Right lobe of liver (tissue), 6 donors: ENCODE measurements around the gene SMIM30. TPM values are rescaled to one million over a fixed set of nuclear protein-coding genes. Genes with fewer than 3 reads are reported as not detected.

Experiments
- ATAC-seq, 4 donors: fragments of 200-7000 bp; cut with Tn5 transposase; one replicate each; pipeline ENCODE4 v1.9.1; 2020; ENCODE audit warnings: mild to moderate bottlenecking in 4 of 4, moderate library complexity in 4 of 4
- DNase-seq, 3 donors: peaks; one replicate each; pipeline ENCODE4 v3.0.0-alpha.2; 2020
- H3K27ac ChIP-seq, 3 donors: fragments of 200-600 bp; one replicate each; pipeline ENCODE4 v1.8.0; 2022
- H3K27me3 ChIP-seq, 2 donors: fragments of 200-600 bp; one replicate each; pipeline ENCODE4 v1.8.0; 2022
- H3K36me3 ChIP-seq, 4 donors: fragments of 200-600 bp; sonication (generic) in 1 of 4; one replicate each; pipeline versions ENCODE4 v1.5.1 to v1.8.0; 2017 to 2022; ENCODE audit warnings: control low read depth in 1 of 4
- H3K4me1 ChIP-seq, 4 donors: fragments of 200-600 bp; sonication (generic) in 1 of 4; one replicate each; pipeline versions ENCODE4 v1.5.1 to v1.8.0; 2017 to 2022; ENCODE audit warnings: control low read depth in 1 of 4
- H3K4me3 ChIP-seq, 3 donors: fragments of 200-600 bp; one replicate each; pipeline ENCODE4 v1.8.0; 2022
- H3K9me3 ChIP-seq, 4 donors: fragments of 200-600 bp; sonication (generic) in 1 of 4; one replicate each; pipeline versions ENCODE4 v1.5.1 to v1.8.0; 2017 to 2022; ENCODE audit warnings: control low read depth in 1 of 4
- POLR2A ChIP-seq: fragments of 450-650 bp; IDR thresholded peaks from one replicate; pipeline ENCODE4 v1.6.1; 2017; ENCODE audit warnings: antibody characterized with exemption, mild to moderate bottlenecking
- WGBS: methylation state at CpG from one replicate; pipeline ENCODE4 v1.1.6; 2018; ENCODE audit warnings: low coverage, low lambda C conversion rate; ENCODE audit not compliant: insufficient coverage; ENCODE audit errors: missing lambda C conversion rate; 5-methylcytosine and 5-hydroxymethylcytosine counted together
- intact Hi-C, 2 donors: fragments of 100-400 bp; cut with DNase I; formaldehyde crosslinking; loops; one replicate each; pipeline versions ENCODE4 v1.11.2 to v1.14.1; 2022
- total RNA-seq, 6 experiments: library from RNA; depleted of rRNA in 2 of 6; stranded (reverse); fragments of >200 nt in 2 of 6; fragmentation: NEBNext Ultra II Directional in 3 of 6; extraction: Animal tissue kit (Norgen Biotek cat#: 25700) in 3 of 6; gene quantifications; one replicate each; pipeline versions ENCODE4 v1.1.0 to v1.2.4, GENCODE V29; 2016 to 2023
- TF ChIP-seq, protein P1 (sequence below), 4 donors: fragments of 200-600 bp in 3 of 4; fragments of 450-650 bp in 1 of 4; IDR thresholded peaks; one replicate each; pipeline versions ENCODE4 v1.5.1 to v1.8.0; 2016 to 2022; ENCODE audit warnings: antibody characterized with exemption in 4 of 4, mild to moderate bottlenecking in 2 of 4
- donor health status: DM: no; HTN: yes; CAD: no.
- donor health status: DM: no; HTN: no; CAD: no.
- donor health status: DM: no; HTN: no; CAD: no.
- donor health status: DM: no; HTN: yes; CAD: no.
- donor health status: DM: no; HTN: yes; CAD: no.

Gene SMIM30
- total RNA-seq, 6 experiments from 2014 or later = 14.2 to 31.9 (median 20.0) TPM

DNA sequence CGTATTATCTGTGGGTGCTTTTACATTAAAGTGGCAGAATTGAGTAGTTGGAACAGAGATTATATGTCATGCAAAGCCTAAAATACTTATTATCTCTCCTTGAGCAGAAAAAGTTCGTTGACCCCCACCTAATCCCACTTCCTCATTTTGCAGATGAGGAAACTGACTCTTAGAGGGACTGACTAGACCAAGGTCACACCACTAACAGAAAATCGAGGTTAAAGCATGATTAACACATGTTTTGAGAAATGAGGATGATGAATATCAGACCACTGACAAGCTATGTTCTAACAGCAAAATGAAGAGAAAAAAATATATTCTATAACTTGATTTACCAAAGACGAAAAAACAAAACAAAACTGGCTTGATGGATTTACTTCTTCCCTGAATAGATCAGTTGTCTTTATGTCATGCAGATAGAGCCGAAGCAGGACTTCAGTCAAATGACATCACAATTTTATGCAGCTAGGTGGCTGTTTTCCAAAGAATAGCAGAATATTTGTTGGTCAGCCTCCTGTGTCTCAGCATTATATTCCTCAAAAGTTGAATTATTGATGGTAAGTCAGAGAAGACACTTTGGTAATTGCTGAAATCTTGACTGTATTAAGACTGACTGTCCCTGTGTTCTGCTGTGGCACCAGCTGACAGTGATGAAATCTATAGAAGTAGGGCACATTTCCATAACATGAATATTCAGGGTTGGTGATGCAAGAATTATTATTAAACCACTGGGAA is 24.2 kb upstream of the SMIM30 start:
- no peak overlapping the region for H3K27ac ChIP-seq
- no peaks in the 10 kb centered on the region for H3K27me3 ChIP-seq
- no peaks in the 10 kb centered on the region for H3K36me3 ChIP-seq
- DNase-seq (no peak), ATAC-seq (peak in 1 of 4 donors; percentile 40)
- TF ChIP-seq POLR2A = no peak
- TF ChIP-seq, protein P1, sequence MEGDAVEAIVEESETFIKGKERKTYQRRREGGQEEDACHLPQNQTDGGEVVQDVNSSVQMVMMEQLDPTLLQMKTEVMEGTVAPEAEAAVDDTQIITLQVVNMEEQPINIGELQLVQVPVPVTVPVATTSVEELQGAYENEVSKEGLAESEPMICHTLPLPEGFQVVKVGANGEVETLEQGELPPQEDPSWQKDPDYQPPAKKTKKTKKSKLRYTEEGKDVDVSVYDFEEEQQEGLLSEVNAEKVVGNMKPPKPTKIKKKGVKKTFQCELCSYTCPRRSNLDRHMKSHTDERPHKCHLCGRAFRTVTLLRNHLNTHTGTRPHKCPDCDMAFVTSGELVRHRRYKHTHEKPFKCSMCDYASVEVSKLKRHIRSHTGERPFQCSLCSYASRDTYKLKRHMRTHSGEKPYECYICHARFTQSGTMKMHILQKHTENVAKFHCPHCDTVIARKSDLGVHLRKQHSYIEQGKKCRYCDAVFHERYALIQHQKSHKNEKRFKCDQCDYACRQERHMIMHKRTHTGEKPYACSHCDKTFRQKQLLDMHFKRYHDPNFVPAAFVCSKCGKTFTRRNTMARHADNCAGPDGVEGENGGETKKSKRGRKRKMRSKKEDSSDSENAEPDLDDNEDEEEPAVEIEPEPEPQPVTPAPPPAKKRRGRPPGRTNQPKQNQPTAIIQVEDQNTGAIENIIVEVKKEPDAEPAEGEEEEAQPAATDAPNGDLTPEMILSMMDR (IDR thresholded peaks at IDR 0.05) = no peak
- H3K9me3 ChIP-seq = no peaks in the 10 kb centered on the region
- intact Hi-C loops = no loop called here
- 45% methylated on average over 5 of the region's 5 CpGs for WGBS
- no peaks in the 10 kb centered on the region for H3K4me1 ChIP-seq
- no peak overlapping the region for H3K4me3 ChIP-seq

DNA sequence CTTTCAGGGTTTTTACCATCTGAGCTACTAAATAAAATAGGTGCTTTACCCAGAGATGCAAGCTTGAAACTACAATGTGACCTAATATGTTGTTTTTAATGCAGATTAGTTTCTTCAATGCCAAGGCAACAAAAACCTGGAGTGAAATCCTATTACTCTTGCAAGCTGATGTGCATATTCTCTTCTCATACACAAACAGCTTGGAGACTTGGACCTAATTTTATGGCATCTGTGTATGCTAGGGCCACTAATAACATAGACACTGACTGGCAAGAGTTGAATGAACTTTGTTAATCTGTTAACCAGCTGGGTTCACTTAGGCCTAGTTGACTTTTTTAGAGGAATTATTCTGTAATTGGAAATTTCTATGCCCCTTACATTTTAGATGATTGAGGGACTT is 23.4 kb upstream of the SMIM30 start:
- H3K36me3 ChIP-seq = no peaks in the 10 kb centered on the region
- no peak overlapping the region for H3K4me3 ChIP-seq
- TF ChIP-seq POLR2A = no peak
- TF ChIP-seq, protein P1 (IDR thresholded peaks at IDR 0.05) = no peak
- no peaks in the 10 kb centered on the region for H3K27me3 ChIP-seq
- H3K27ac ChIP-seq = no peak overlapping the region
- H3K4me1 ChIP-seq = no peaks in the 10 kb centered on the region
- ATAC-seq (no peak), DNase-seq (no peak)
- intact Hi-C loops = no loop called here
- H3K9me3 ChIP-seq = no peaks in the 10 kb centered on the region

DNA sequence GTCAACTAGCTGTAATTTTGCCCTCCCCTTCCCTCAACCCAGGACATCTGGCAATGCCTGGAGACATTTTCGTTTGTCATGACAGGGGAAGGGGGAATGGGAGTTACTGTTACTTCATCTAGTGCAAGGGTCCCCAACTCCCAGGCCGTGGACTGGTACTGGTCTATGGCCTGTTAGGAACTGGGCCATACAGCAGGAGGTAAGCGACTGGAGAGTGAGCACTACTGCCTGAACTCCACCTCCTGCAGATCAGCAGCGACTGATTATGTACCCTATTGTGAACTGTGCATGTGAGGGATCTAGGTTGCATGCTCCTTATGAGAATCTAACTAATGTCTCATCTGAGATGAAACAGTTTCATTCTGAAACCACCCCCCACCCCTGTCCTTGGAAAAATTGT is 22.6 kb upstream of the SMIM30 start:
- Histone ChIP-seq H3K27me3 (no peaks in the 10 kb centered on the region), H3K27ac (no peak overlapping the region), H3K9me3 (no peaks in the 10 kb centered on the region), H3K4me1 (no peaks in the 10 kb centered on the region), H3K4me3 (no peak overlapping the region), H3K36me3 (no peaks in the 10 kb centered on the region)
- WGBS = 30% methylated on average over 3 of the region's 4 CpGs
- TF ChIP-seq POLR2A = no peak
- TF ChIP-seq, protein P1 (IDR thresholded peaks at IDR 0.05) = no peak
- no peak for ATAC-seq
- intact Hi-C loops = no loop called here
- DNase-seq = no peak

DNA sequence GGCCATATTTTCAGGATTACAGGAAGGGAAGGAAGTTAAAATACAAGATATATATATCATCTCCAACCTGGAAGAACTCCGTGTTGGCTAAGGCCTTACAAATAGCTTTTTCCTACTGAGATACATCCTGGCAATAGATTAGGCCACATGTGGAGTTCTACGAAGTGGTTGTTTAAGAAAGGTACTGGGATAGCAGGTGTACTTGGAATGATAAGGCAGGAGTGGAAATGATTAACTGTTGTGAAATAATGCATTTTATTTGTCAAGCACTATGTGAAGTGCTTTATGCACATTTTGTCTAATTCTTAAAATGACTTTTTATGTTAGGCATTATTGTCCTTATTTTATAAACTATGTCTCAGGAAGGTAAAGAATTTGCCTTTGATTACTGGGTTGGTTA is 18.9 kb upstream of the SMIM30 start:
- no peak for TF ChIP-seq POLR2A
- TF ChIP-seq, protein P1 (IDR thresholded peaks at IDR 0.05) = no peak
- Histone ChIP-seq H3K27ac (no peak overlapping the region), H3K36me3 (no peaks in the 10 kb centered on the region), H3K4me1 (no peaks in the 10 kb centered on the region), H3K9me3 (no peaks in the 10 kb centered on the region), H3K27me3 (no peaks in the 10 kb centered on the region), H3K4me3 (no peak overlapping the region)
- 43% methylated on average over 2 of the region's 2 CpGs for WGBS
- ATAC-seq (no peak), DNase-seq (no peak)
- intact Hi-C loops = no loop called here
